ENCODE data around the gene ATXN7. TPM values are rescaled to one million over a fixed set of nuclear protein-coding genes. Genes with fewer than 3 reads are reported as not detected.
A peak's percentile ranks its signal among the peaks of the same experiment; 100 is the strongest.

ATXN7 gene
- polyA plus RNA-seq, 3 donors = 2.7 to 29.5 (median 3.2) TPM

DNA sequence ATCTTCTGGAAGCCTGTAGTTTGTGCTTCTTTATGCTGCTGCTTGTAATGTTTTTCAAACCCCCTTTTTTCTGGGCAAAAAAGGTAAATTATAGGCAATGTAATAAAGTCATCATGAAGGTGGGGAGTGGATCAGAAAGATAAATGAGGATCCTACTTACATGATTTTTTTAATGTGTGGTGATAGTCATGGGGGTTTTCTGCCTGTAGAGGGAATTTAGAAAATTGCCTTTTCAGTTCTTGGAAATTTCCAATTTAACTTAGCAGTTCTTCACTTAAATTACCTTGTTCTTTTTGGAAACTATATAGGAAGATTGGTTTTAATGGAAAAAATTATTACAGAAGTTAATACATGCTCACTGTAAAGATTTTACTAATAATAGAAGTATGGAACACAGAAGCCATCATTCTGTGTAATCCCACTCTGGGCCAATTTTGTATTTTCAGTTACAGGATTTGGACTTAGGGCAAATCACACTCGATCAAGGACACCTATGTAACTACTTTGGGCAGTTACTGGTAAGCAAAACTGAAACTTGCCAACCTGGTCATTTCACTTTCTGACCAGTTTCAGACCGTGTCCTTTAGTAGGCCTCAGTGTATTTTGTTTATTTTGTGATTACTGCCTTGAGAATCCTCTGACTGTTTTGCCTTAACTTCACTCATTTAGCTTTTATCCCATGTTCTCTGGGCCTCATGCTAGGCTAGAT, 59.0 kb downstream of the ATXN7 start:
- Mint-ChIP-seq H3K27ac (peak overlapping the region; percentile 82 to 92 (median 85)), H3K9me3 (no peaks in the 10 kb centered on the region), H3K27me3 (ENCODE audit: low read depth in 3 of 3) (no peaks in the 10 kb centered on the region), H3K36me3 (peaks cover 38 to 58% of the 10 kb centered on the region in 2 donors), H3K4me1 (peaks cover 75% of the 10 kb centered on the region), H3K4me3 (peak overlapping the region in 1 of 2 donors; percentile 41)
- H3K9ac ChIP-seq (ENCODE audit: insufficient read depth, low read length, poor library complexity, severe bottlenecking) = no peak overlapping the region
- H3K4me3 ChIP-seq (replicated peaks in 1 of 3; ENCODE audit: low read depth in 2 of 3, low read length in 3 of 3) = peak overlapping the region in 1 of 3 experiments; percentile 34
- no peaks in the 10 kb centered on the region for H3K27me3 ChIP-seq (ENCODE audit: control insufficient read depth in 2 of 2, insufficient read depth in 2 of 2, low read length in 2 of 2)
- H3K4me2 ChIP-seq (replicated peaks; ENCODE audit: extremely low read depth, low read length, poor library complexity, severe bottlenecking) = peak overlapping the region; percentile 32
- H2AFZ ChIP-seq (ENCODE audit: insufficient read depth, low read depth, low read length, poor library complexity, severe bottlenecking) = no peak overlapping the region
- peaks cover 57 to 73% of the 10 kb centered on the region in 2 donors for H3K4me1 ChIP-seq (ENCODE audit: control insufficient read depth in 1 of 2, insufficient read depth in 2 of 2, low read length in 2 of 2)
- H3K79me2 ChIP-seq (ENCODE audit: insufficient read depth, low read length) = peaks cover 67% of the 10 kb centered on the region
- peak overlapping the region in 1 of 2 donors; percentile 71 for H3K27ac ChIP-seq (ENCODE audit: low read depth in 1 of 2, low read length in 2 of 2)
- no peaks in the 10 kb centered on the region for H3K9me3 ChIP-seq (replicated peaks in 1 of 2; ENCODE audit: control insufficient read depth in 1 of 2, insufficient read depth in 1 of 2, low read length in 2 of 2)
- intact Hi-C loops (cut with micrococcal nuclease) = no loop called here
- H4K20me1 ChIP-seq (ENCODE audit: insufficient read depth, low read length) = peaks cover 72% of the 10 kb centered on the region
- no peak for TF ChIP-seq CTCF (IDR thresholded peaks at IDR 0.05)
- peaks cover 8 to 40% of the 10 kb centered on the region in 2 donors for H3K36me3 ChIP-seq (replicated peaks in 1 of 2; ENCODE audit: control insufficient read depth in 1 of 2, insufficient read depth in 2 of 2, low read length in 2 of 2)
- no peak for DNase-seq
- WGBS (ENCODE audit: insufficient coverage) = no CpG with 5 or more reads among the region's 2 CpGs

GRCh38 chr3:63926309-63926708, 62.6 kb downstream of the ATXN7 start:
- Histone ChIP-seq H3K9ac (ENCODE audit: insufficient read depth, low read length, poor library complexity, severe bottlenecking) (no peak overlapping the region), H3K4me2 (replicated peaks; ENCODE audit: extremely low read depth, low read length, poor library complexity, severe bottlenecking) (no peak overlapping the region), H3K36me3 (replicated peaks in 1 of 2; ENCODE audit: control insufficient read depth in 1 of 2, insufficient read depth in 2 of 2, low read length in 2 of 2) (peaks cover 0 to 15% of the 10 kb centered on the region in 2 donors), H3K9me3 (replicated peaks in 1 of 2; ENCODE audit: control insufficient read depth in 1 of 2, insufficient read depth in 1 of 2, low read length in 2 of 2) (no peaks in the 10 kb centered on the region), H2AFZ (ENCODE audit: insufficient read depth, low read depth, low read length, poor library complexity, severe bottlenecking) (no peak overlapping the region), H3K27ac (ENCODE audit: low read depth in 1 of 2, low read length in 2 of 2) (peak overlapping the region; percentile 28 to 74), H3K27me3 (ENCODE audit: control insufficient read depth in 2 of 2, insufficient read depth in 2 of 2, low read length in 2 of 2) (no peaks in the 10 kb centered on the region), H4K20me1 (ENCODE audit: insufficient read depth, low read length) (peaks cover 69% of the 10 kb centered on the region), H3K4me1 (ENCODE audit: control insufficient read depth in 1 of 2, insufficient read depth in 2 of 2, low read length in 2 of 2) (peaks cover 67 to 87% of the 10 kb centered on the region in 2 donors), H3K4me3 (replicated peaks in 1 of 3; ENCODE audit: low read depth in 2 of 3, low read length in 3 of 3) (no peak overlapping the region), H3K79me2 (ENCODE audit: insufficient read depth, low read length) (peaks cover 77% of the 10 kb centered on the region)
- Mint-ChIP-seq H3K9me3 (no peaks in the 10 kb centered on the region), H3K27me3 (ENCODE audit: low read depth in 3 of 3) (peaks cover 0 to 2% (median 0%) of the 10 kb centered on the region in 3 donors), H3K4me1 (peaks cover 92% of the 10 kb centered on the region), H3K36me3 (peaks cover 36 to 65% of the 10 kb centered on the region in 2 donors), H3K4me3 (no peak overlapping the region), H3K27ac (peak overlapping the region; percentile 37 to 86 (median 73))
- 100% methylated on average over 4 of the region's 4 CpGs for WGBS (ENCODE audit: insufficient coverage)
- no peak for DNase-seq
- no peak for TF ChIP-seq CTCF (IDR thresholded peaks at IDR 0.05)
- intact Hi-C loops (cut with micrococcal nuclease) = no loop called here
